ENCODE data around the gene AOC2. TPM values are rescaled to one million over a fixed set of nuclear protein-coding genes. Genes with fewer than 3 reads are reported as not detected.

The AOC2 gene
- total RNA-seq, 1 experiment from 2014 or later, result 7.1 TPM

GRCh38 chr17:42832213-42832933, 12.0 kb upstream of the AOC2 start:
- Histone ChIP-seq H3K23ac (ENCODE audit: insufficient read length, low read depth, low read length) (no peak overlapping the region), H2BK120ac (ENCODE audit: low read depth, low read length, poor library complexity, severe bottlenecking) (peak overlapping the region; percentile 85), H3K9me3 (ENCODE audit: control insufficient read depth, low read depth, low read length) (no peaks in the 10 kb centered on the region), H2BK5ac (ENCODE audit: insufficient read length, low read length) (no peak overlapping the region), H2AK5ac (ENCODE audit: insufficient read length, low read length) (no peak overlapping the region), H4K91ac (ENCODE audit: insufficient read length, low read depth, low read length) (peak overlapping the region; percentile 7), H3K79me2 (ENCODE audit: insufficient read depth, low read length) (peaks cover 5% of the 10 kb centered on the region; the same call in 1 of the 2 replicates), H4K20me1 (ENCODE audit: control insufficient read depth, insufficient read depth, insufficient read length) (no peaks in the 10 kb centered on the region), H4K5ac (ENCODE audit: insufficient read length, low read depth, low read length) (peak overlapping the region; percentile 53), H2AFZ (ENCODE audit: low read length) (peak overlapping the region; percentile 93), H4K8ac (replicated peaks; ENCODE audit: insufficient read length, low read depth, low read length) (no peak overlapping the region), H3K56ac (ENCODE audit: insufficient read length, low read depth, low read length) (no peak overlapping the region), H3K4ac (ENCODE audit: low read depth, low read length) (no peak overlapping the region; the same call in 1 of the 2 replicates), H3K79me1 (ENCODE audit: insufficient read depth, low read depth, low read length, poor library complexity, severe bottlenecking) (peaks cover 3% of the 10 kb centered on the region), H3K4me2 (ENCODE audit: insufficient read depth, insufficient read length, low read length) (peak overlapping the region; percentile 95), H2BK15ac (ENCODE audit: low read depth, low read length) (no peak overlapping the region), H3K18ac (ENCODE audit: insufficient read length, low read depth, low read length) (peak overlapping the region; percentile 83), H3K4me1 (ENCODE audit: insufficient read depth, low read length) (no peaks in the 10 kb centered on the region), H3K27ac (ENCODE audit: insufficient read length, low read depth, low read length) (peak overlapping the region; percentile 50), H3T11ph (ENCODE audit: low read length) (peak overlapping the region; percentile 82), H3K9ac (ENCODE audit: extremely low read depth, insufficient read length, low read length) (peak overlapping the region; percentile 91), H3K27me3 (ENCODE audit: insufficient read depth, low read length) (no peaks in the 10 kb centered on the region), H2BK12ac (ENCODE audit: insufficient read length, low read depth, low read length) (no peak overlapping the region), H3K14ac (ENCODE audit: insufficient read depth, low read length) (peak overlapping the region; percentile 98; the same call in 1 of the 2 replicates), H2BK20ac (ENCODE audit: low read depth, low read length, poor library complexity, severe bottlenecking) (no peak overlapping the region), H3K23me2 (ENCODE audit: insufficient read length, low read depth, low read length, poor library complexity, severe bottlenecking) (peaks cover 9% of the 10 kb centered on the region)
- DNase-seq, result no peak
- peak overlapping the region; percentile 99 to 100 (median 100) for H3K27ac Mint-ChIP-seq
- peaks cover 15% of the 10 kb centered on the region for H3K27me3 Mint-ChIP-seq (ENCODE audit: low read depth)
- H3K4me1 Mint-ChIP-seq, result peaks cover 14 to 17% of the 10 kb centered on the region in 2 experiments
- no peaks in the 10 kb centered on the region; a peak in 1 of 5 replicates for H3K9me3 Mint-ChIP-seq
- H3K4me3 Mint-ChIP-seq, result peak overlapping the region; percentile 94 to 96
- WGBS (ENCODE audit: extremely low coverage, insufficient read length, low lambda C conversion rate), result no CpG with 5 or more reads among the region's 9 CpGs
- no peak for TF ChIP-seq CTCF (conservative IDR thresholded peaks at IDR 0.05)
- H3K36me3 Mint-ChIP-seq (ENCODE audit: insufficient read depth in 1 of 3, low read depth in 3 of 3), result peaks cover 15 to 36% (median 32%) of the 10 kb centered on the region in 3 experiments

Measured in H9 (cell line).